H1 (cell line): Measurements from ENCODE around the gene VMP1.

Source experiments
- CTCF ChIP-seq, 3 experiments: IDR thresholded peaks; 1 replicate in 2 of 3; 2 replicates in 1 of 3; pipeline versions ENCODE4 v1.5.1 to v1.6.1; 2011; ENCODE audit warnings: low read length in 3 of 3, mild to moderate bottlenecking in 3 of 3, inconsistent platforms in 2 of 3, low read depth in 1 of 3, moderate library complexity in 1 of 3; ENCODE audit not compliant: insufficient read depth in 1 of 3; ENCODE audit errors: control extremely low read depth in 1 of 3
- MAFK ChIP-seq: IDR thresholded peaks from 2 replicates; pipeline ENCODE4 v1.6.1; 2012; ENCODE audit warnings: low read depth, mild to moderate bottlenecking, improper control_type of control experiment, low read length
- POLR2A ChIP-seq, 2 experiments: IDR thresholded peaks; 1 replicate in 1 of 2; 2 replicates in 1 of 2; pipeline ENCODE4 v1.6.1; 2011; ENCODE audit warnings: low read depth in 2 of 2, low read length in 2 of 2, mild to moderate bottlenecking in 2 of 2; ENCODE audit errors: control extremely low read depth in 1 of 2
- TF ChIP-seq, protein P1 (sequence below): IDR thresholded peaks from 2 replicates; pipeline ENCODE4 v1.6.1; 2011; ENCODE audit warnings: low read length, improper control_type of control experiment

- no peak for TF ChIP-seq CTCF (IDR thresholded peaks at IDR 0.05; ENCODE audit: control extremely low read depth in 1 of 3, insufficient read depth in 1 of 3, low read depth in 1 of 3, low read length in 3 of 3)
- no peak for TF ChIP-seq MAFK
- no peak for TF ChIP-seq POLR2A (IDR thresholded peaks at IDR 0.05; ENCODE audit: control extremely low read depth in 1 of 2, low read depth in 2 of 2, low read length in 2 of 2)
- TF ChIP-seq, protein P1, sequence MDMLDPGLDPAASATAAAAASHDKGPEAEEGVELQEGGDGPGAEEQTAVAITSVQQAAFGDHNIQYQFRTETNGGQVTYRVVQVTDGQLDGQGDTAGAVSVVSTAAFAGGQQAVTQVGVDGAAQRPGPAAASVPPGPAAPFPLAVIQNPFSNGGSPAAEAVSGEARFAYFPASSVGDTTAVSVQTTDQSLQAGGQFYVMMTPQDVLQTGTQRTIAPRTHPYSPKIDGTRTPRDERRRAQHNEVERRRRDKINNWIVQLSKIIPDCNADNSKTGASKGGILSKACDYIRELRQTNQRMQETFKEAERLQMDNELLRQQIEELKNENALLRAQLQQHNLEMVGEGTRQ = no peak
Observed at GRCh38 chr17:59783221-59784047, 76.0 kb downstream of the VMP1 start.
